Natural killer cell (primary cell): ENCODE results near the gene ZNF783. TPM values are rescaled to one million over a fixed set of nuclear protein-coding genes. Genes with fewer than 3 reads are reported as not detected.
A peak's percentile ranks its signal among the peaks of the same experiment; 100 is the strongest.

Source experiments
- ATAC-seq, 3 donors: fragments of 150-1000 bp in 2 of 3; fragments of 200-7000 bp in 1 of 3; cut with Tn5 transposase; 1 replicate in 1 of 3; 2 replicates in 2 of 3; pipeline ENCODE4 v1.10.0; 2021; ENCODE audit warnings: mild to moderate bottlenecking in 2 of 3, moderate library complexity in 2 of 3
- DNase-seq, 2 donors: peaks; one replicate each; pipeline versions ENCODE4 v3.0.0 to v3.0.0-alpha.2; 2013 to 2021; ENCODE audit warnings: mixed read lengths in 1 of 2
- H3K27ac ChIP-seq: one replicate; pipeline ENCODE4 v1.5.1; 2013; ENCODE audit warnings: mild to moderate bottlenecking, low read length
- H3K27me3 ChIP-seq: one replicate; pipeline ENCODE4 v1.6.1; 2013; ENCODE audit warnings: low read length; ENCODE audit not compliant: control insufficient read depth, insufficient read depth
- H3K36me3 ChIP-seq: one replicate; pipeline ENCODE4 v1.6.1; 2013; ENCODE audit warnings: low read length; ENCODE audit not compliant: control insufficient read depth, insufficient read depth
- H3K4me1 ChIP-seq: one replicate; pipeline ENCODE4 v1.6.1; 2013; ENCODE audit warnings: low read length; ENCODE audit not compliant: control insufficient read depth, insufficient read depth
- H3K4me3 ChIP-seq: one replicate; pipeline ENCODE4 v1.5.1; 2013; ENCODE audit warnings: low read length
- H3K9me3 ChIP-seq: one replicate; pipeline ENCODE4 v1.6.1; 2013; ENCODE audit warnings: low read length; ENCODE audit not compliant: control insufficient read depth, insufficient read depth
- H3K27ac Mint-ChIP-seq, 2 donors: one replicate each; pipeline ENCODE4 v1.8.0; 2022; ENCODE audit warnings: mild to moderate bottlenecking in 2 of 2, mixed read lengths in 2 of 2, moderate library complexity in 1 of 2
- H3K27me3 Mint-ChIP-seq, 2 donors: one replicate each; pipeline ENCODE4 v1.8.0; 2022; ENCODE audit warnings: low read depth in 2 of 2, mixed read lengths in 2 of 2
- H3K36me3 Mint-ChIP-seq: one replicate; pipeline ENCODE4 v1.8.0; 2022; ENCODE audit warnings: mixed read lengths
- H3K4me1 Mint-ChIP-seq, 2 donors: one replicate each; pipeline ENCODE4 v1.8.0; 2022; ENCODE audit warnings: mixed read lengths in 2 of 2
- H3K4me3 Mint-ChIP-seq: one replicate; pipeline ENCODE4 v1.8.0; 2022; ENCODE audit warnings: mild to moderate bottlenecking, moderate library complexity, mixed read lengths
- H3K9me3 Mint-ChIP-seq, 2 donors: one replicate each; pipeline ENCODE4 v1.8.0; 2022; ENCODE audit warnings: mixed read lengths in 2 of 2
- WGBS: methylation state at CpG from one replicate; pipeline ENCODE4 v1.1.7; 2013; ENCODE audit warnings: missing lambda C conversion rate; ENCODE audit not compliant: insufficient coverage; 5-methylcytosine and 5-hydroxymethylcytosine counted together
- intact Hi-C: fragments of 100-400 bp; cut with micrococcal nuclease; formaldehyde crosslinking; loops from one replicate; pipeline ENCODE4 v1.14.2; 2022
- total RNA-seq, 4 donors: library from RNA; stranded (reverse); fragments of 120-200 nt in 1 of 4; gene quantifications; one replicate each; pipeline versions ENCODE4 v1.2.3 to v1.2.4, GENCODE V29; 2013 to 2022
- TF ChIP-seq, protein P1 (sequence below): fragments of 200-600 bp; IDR thresholded peaks from one replicate; pipeline ENCODE4 v1.8.0; 2022; ENCODE audit warnings: antibody characterized with exemption

ZNF783 gene
- total RNA-seq, 3 donors from 2014 or later (not counting 1 experiment from before 2014, with no cell fraction given) = 24.0 to 29.8 (median 28.3) TPM

- 82% methylated on average over 3 of the region's 5 CpGs for WGBS
- intact Hi-C loops = no loop called here
- no peak for ATAC-seq
- no peaks in the 10 kb centered on the region for H3K36me3 Mint-ChIP-seq
- H3K4me1 Mint-ChIP-seq = peaks cover 0 to 5% of the 10 kb centered on the region in 2 donors
- no peak for DNase-seq
- H3K27me3 Mint-ChIP-seq = no peaks in the 10 kb centered on the region
- Histone ChIP-seq H3K4me1 (no peaks in the 10 kb centered on the region), H3K27me3 (no peaks in the 10 kb centered on the region), H3K27ac (no peak overlapping the region), H3K4me3 (no peak overlapping the region), H3K9me3 (no peaks in the 10 kb centered on the region), H3K36me3 (peaks cover 47% of the 10 kb centered on the region)
- H3K9me3 Mint-ChIP-seq = no peaks in the 10 kb centered on the region
- no peak overlapping the region for H3K27ac Mint-ChIP-seq
- H3K4me3 Mint-ChIP-seq = no peak overlapping the region
- TF ChIP-seq, protein P1, sequence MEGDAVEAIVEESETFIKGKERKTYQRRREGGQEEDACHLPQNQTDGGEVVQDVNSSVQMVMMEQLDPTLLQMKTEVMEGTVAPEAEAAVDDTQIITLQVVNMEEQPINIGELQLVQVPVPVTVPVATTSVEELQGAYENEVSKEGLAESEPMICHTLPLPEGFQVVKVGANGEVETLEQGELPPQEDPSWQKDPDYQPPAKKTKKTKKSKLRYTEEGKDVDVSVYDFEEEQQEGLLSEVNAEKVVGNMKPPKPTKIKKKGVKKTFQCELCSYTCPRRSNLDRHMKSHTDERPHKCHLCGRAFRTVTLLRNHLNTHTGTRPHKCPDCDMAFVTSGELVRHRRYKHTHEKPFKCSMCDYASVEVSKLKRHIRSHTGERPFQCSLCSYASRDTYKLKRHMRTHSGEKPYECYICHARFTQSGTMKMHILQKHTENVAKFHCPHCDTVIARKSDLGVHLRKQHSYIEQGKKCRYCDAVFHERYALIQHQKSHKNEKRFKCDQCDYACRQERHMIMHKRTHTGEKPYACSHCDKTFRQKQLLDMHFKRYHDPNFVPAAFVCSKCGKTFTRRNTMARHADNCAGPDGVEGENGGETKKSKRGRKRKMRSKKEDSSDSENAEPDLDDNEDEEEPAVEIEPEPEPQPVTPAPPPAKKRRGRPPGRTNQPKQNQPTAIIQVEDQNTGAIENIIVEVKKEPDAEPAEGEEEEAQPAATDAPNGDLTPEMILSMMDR = no peak
Observed at GRCh38 chr7:149255174-149255573, 6.8 kb upstream of the ZNF783 start.

- 98% methylated on average over 2 of the region's 4 CpGs for WGBS
- H3K27me3 Mint-ChIP-seq = no peaks in the 10 kb centered on the region
Observed at GRCh38 chr7:149256568-149256967, 5.4 kb upstream of the ZNF783 start.

DNA sequence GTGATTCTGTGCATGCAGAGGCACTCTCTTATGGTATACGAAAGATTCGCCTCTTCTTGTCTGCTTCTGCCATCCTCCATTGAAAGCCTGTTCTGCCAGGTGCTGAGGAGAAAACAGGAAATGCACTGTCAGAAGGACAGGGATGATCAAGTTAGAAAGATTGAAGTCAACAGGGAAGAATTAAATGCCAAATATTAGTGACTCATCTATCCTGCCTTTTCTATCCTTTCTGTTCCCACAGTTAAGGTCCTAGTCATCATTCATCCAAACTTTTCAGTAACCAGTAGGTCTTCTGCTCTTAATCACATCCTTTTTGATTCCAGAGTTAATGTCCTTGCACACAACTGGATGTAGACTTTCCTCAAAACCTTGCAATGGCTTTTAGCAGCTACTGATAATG lies 4.8 kb upstream of the ZNF783 start:
- peaks cover 6% of the 10 kb centered on the region for H3K4me1 ChIP-seq
- Mint-ChIP-seq H3K9me3 (no peaks in the 10 kb centered on the region), H3K4me1 (peaks cover 11 to 15% of the 10 kb centered on the region in 2 donors), H3K27me3 (no peaks in the 10 kb centered on the region), H3K36me3 (no peaks in the 10 kb centered on the region), H3K4me3 (no peak overlapping the region), H3K27ac (no peak overlapping the region)
- H3K9me3 ChIP-seq = no peaks in the 10 kb centered on the region
- intact Hi-C loops = no loop called here
- no peak overlapping the region for H3K27ac ChIP-seq
- DNase-seq = no peak
- H3K4me3 ChIP-seq = no peak overlapping the region
- 96% methylated on average over 2 of the region's 2 CpGs for WGBS
- H3K36me3 ChIP-seq = peaks cover 34% of the 10 kb centered on the region
- no peaks in the 10 kb centered on the region for H3K27me3 ChIP-seq
- ATAC-seq = no peak
- TF ChIP-seq, protein P1 = no peak

More at GRCh38 chr7:149256568-149256967, 5.4 kb upstream of the ZNF783 start:
- no peaks in the 10 kb centered on the region for H3K36me3 Mint-ChIP-seq
- DNase-seq (no peak), ATAC-seq (no peak)
- no peaks in the 10 kb centered on the region for H3K9me3 Mint-ChIP-seq
- TF ChIP-seq, protein P1 = no peak
- Histone ChIP-seq H3K4me1 (peaks cover 4% of the 10 kb centered on the region), H3K36me3 (peaks cover 40% of the 10 kb centered on the region), H3K4me3 (no peak overlapping the region), H3K9me3 (no peaks in the 10 kb centered on the region), H3K27ac (no peak overlapping the region), H3K27me3 (no peaks in the 10 kb centered on the region)
- intact Hi-C loops = no loop called here
- no peak overlapping the region for H3K27ac Mint-ChIP-seq
- H3K4me3 Mint-ChIP-seq = no peak overlapping the region
- H3K4me1 Mint-ChIP-seq = peaks cover 9 to 13% of the 10 kb centered on the region in 2 donors

DNA sequence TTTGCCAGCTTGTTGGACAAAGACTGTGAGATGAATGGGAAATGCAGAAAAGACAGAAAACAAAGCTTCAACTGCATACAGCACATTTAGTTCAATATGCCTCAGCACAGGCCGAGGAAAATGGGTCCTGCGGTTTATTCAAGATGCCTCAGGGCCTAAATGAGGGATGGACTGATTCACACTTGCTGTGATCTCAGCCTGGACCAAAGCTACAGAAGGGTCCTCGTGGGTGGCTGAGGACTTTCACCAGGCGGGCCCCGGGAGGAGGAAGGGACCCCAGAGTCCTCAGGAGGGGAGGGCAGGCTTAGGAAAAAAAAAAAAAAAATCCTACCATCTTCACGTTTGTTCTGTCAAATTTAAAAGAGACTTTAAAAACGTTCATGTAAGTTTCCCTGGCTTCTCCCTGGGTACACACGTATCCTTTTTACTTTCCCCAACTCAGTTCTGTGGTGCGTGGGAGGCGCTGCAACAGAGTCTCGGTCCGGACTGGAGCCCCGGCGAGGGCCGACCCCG lies 624 bp upstream of the ZNF783 start:
- peaks cover 21 to 33% of the 10 kb centered on the region in 2 donors for H3K4me1 Mint-ChIP-seq
- TF ChIP-seq, protein P1 = no peak
- H3K9me3 Mint-ChIP-seq = no peaks in the 10 kb centered on the region
- Histone ChIP-seq H3K36me3 (peaks cover 6% of the 10 kb centered on the region), H3K4me1 (peaks cover 16% of the 10 kb centered on the region), H3K27ac (peak overlapping the region; percentile 81), H3K4me3 (peak overlapping the region; percentile 57), H3K27me3 (no peaks in the 10 kb centered on the region), H3K9me3 (no peaks in the 10 kb centered on the region)
- intact Hi-C loops = no loop called here
- ATAC-seq = peak in 1 of 3 donors; percentile 0
- H3K36me3 Mint-ChIP-seq = no peaks in the 10 kb centered on the region
- peak overlapping the region; percentile 91 for H3K4me3 Mint-ChIP-seq
- 3% methylated on average over 16 of the region's 16 CpGs for WGBS
- no peaks in the 10 kb centered on the region for H3K27me3 Mint-ChIP-seq
- peak in 1 of 2 donors; percentile 46 for DNase-seq
- peak overlapping the region; percentile 86 to 88 for H3K27ac Mint-ChIP-seq
